Activated effector memory CD4-positive, alpha-beta T cell treated with anti-CD3 and anti-CD28 coated beads, Interleukin-2, amount 50 U/mL, for 16 hours (primary cell): ENCODE results near the gene CAMKK2.
"Not testable (repeated sequence)": the region's sequence is repeated elsewhere in the genome, so short reads cannot be mapped to it uniquely, and the experiment has no call there.

ENCODE experiments used
- DNase-seq: peaks from one replicate; pipeline ENCODE4 v3.0.0-alpha.2; 2020

Gene CAMKK2

DNA sequence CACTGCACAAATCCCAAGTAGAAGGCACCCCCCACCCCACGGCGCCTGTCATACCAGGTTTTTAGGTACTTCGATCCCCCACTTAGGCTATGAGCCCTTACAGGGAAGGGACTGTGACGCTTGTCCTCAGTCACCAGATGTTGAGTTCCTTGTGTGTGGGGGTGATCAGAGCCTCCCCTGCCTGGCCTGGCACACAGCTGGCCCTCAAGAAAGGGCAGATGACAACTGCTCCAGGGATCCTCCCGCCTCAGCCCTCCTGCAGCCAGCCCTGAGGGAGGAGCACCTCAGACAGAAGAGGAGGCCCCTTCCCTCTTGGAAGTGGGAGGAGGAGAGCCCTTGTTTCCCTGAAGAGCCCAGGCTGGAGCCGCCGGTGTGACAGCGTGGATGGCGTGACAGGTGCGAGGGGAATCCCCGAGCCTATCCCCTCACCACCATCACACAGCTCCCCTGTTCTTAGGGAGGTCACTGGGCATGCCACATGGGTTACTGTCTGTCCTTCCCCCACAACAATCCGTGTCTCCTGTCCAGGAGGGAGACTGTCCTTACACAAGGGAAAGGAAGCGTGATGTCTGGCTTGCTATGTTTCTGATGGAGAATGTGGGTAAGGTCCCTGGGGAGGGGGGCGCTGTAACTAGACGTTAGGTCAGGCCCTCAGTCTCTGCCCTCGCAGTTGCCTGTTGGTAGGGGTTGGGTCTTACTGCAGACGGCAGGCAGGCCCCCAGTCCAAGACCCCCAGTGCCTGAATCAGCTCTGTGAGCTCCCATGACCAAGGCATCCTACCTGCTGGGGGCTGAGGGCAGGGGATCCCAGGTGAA, 55.1 kb downstream of the CAMKK2 start:
- DNase-seq = no peak

DNA sequence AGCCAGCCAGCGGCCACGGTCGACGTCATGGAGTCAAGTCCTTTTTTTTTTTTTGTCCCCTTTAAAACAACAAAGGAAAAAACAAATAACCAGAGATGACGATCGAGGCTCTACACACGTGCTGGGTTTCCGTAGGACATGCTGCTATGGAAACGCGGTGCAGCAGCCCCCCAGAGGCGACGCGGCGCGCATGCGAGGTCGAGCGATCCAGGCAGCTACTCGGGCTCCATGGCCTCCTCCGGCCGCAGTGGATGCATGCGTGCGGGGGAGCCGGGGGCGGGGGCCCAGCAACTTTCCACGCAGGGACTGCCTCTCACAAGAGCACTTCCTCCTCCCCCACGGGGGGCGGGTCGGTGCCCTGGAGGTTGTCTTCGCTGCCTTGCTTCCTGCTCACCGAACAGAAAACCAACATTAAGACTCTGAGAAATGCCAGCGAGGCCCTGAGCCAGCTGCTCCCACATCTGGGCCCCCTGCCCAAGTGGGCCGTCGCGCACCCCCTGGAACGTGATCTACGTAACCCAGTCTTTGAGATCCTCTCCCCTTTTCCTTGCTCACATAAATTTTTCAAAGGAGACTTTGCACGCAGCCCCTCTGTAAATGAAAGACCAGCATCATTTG, 55.9 kb downstream of the CAMKK2 start:
- DNase-seq = peak; percentile 96

DNA sequence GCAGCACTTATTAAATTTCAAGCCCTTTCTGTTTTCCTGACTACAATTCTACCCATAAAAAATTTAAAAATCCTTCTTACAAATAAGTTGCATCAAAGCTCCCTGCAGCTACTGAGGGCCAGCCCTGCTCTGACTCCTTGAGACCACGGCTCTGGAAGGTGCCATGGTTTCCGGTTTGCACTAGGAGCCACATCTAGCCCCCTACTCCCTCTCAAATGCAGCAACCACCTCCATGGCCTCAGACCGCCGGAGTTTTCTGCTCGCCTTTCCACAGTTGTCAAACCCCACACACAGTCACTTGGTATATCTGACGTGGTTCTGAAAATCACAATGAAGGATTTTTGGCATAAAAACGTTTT, 56.5 kb downstream of the CAMKK2 start:
- DNase-seq = no peak

DNA sequence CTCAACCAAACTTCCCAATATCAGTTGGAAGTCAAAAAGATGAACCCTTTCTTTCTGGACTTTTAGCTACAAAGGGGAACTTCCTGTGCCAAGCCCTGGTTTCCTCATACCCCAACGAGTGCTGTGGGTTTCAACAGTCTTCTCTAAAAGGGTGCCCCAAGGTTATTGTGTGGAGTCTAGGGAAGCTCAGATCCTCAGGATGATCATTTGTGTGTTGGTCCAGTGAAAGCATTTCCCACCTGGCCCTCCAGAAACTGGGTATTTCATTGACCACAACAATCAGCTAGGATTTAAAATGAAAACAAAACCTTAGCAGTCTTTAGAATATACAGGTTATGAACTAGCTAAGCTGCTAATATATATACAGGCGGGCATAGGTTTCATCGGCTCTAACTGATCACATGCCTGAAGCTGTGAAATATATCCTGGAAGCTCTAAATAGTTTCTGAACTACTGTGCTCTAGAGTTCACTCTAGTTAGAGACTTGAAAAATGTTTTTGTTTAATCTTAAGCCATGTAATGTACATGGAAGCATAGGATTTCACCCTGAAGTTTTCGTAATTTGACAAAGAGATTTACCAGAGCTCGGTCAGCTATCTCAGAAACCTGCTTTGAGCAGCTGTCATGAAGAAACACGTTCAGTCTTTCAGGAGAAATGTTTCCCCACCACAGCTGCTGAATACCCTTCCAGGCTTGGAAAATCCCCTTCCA, 57.0 kb downstream of the CAMKK2 start:
- DNase-seq = no peak

DNA sequence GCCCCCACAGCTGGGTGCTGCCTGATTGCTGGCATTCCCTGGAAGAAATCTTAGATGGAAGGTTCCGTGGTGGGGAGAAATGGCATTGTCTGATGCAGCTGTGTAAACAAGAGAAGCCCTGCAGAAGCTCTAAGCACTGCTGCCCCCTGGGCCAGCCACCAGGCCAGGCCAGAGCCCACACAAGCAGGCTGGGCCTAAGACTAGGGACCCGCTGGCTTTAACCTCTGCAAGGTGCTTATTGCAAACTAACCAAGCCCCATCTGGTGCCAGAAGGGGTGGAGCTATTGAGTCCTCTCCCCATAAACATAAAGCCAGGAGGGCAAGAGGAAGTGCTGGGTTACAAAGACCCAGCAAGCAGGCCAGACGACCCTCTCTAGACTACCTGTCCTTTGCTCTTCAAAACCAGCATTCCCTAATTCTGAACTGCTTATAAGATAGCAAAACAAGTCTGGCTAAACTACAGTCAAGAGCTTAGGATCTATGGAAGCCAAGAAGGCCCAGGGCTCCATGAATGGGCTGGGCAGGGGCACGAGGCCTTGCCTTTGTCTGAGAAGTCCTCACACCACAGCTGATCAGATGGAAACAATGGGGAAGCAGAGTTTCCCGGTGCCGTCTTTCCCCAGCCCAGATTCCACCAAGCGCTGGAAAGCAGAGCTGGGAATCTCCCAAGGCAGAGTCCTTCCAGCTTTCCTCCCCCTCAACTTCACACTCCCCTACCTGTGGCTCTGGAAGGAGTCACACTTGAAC, 57.7 kb downstream of the CAMKK2 start:
- DNase-seq = no peak

DNA sequence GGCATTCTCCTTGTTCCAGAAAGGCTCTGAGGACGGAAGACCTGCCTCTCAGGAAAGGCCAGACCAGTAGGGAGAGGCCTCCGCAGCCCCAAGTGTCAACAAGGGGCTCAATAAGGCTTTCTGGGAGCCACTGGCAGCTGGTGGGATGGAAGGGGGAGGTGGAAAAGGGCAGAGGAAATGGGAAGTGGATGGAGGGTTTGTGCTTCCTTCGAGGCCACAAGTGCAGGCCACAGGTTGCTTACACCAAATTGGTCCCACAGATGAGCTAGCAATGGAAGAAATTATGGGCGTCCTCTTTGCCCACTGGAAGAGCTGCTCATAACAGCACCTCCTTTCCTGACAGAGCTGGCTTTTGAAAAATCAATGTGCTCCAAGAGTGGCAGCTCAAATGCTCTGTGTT, 58.4 kb downstream of the CAMKK2 start:
- DNase-seq = no peak

DNA sequence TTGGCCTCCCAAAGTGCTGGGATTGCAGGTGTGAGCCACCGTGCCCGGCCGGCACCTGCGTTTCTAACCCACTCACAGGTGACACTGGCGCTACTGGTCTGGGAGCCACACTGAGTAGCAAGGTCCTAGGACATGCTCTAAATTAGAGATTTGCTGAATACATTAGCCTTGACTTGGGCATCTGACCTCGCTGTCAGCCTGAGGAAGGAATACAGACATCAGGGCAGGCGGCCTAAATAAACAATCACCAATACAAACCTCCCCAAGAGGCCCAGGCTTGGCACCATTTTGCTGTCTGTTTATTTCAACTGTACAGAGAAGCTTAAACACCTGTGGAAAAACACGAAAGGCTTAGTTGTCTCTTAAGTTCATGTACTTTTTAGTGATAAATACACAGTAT, 59.1 kb downstream of the CAMKK2 start:
- DNase-seq = no peak

DNA sequence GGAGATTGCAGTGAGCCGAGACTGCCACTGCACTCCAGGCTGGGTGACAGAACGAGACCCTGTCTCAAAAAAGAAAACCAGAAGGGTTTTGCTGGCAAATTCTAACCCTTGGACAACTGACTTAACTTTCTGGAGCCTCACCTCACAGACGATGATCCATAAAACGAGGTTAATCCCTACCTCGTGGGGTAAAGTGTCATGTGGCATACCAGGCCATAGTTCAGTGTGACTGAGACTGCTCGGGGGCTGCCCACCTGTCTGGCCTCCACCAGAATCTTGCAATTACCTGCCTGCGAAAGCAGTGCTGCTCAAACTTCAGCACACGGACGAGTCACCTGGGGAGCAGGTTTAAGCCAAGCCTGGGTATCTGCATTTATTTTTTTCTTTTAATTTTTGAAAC, 59.7 kb downstream of the CAMKK2 start:
- DNase-seq = no peak

DNA sequence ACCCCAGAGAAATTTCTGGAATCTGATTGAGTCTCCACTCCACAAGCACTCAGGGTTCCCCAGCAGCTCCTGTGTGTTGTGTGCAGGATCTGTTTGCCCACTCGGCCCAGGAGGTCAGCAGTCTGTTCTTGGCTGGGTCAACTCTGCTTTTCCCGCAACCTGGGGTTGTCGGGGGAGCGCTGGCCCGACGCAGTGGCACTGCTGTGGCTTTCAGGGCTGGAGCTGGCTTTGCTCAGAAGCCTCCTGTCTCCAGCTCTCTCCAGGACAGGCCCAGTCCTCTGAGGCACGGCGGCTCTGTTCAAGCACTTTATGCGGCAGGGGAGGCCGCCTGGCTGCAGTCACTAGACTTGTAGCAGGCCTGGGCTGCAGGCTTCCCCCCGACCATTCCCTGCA, 62.9 kb downstream of the CAMKK2 start:
- no peak for DNase-seq

DNA sequence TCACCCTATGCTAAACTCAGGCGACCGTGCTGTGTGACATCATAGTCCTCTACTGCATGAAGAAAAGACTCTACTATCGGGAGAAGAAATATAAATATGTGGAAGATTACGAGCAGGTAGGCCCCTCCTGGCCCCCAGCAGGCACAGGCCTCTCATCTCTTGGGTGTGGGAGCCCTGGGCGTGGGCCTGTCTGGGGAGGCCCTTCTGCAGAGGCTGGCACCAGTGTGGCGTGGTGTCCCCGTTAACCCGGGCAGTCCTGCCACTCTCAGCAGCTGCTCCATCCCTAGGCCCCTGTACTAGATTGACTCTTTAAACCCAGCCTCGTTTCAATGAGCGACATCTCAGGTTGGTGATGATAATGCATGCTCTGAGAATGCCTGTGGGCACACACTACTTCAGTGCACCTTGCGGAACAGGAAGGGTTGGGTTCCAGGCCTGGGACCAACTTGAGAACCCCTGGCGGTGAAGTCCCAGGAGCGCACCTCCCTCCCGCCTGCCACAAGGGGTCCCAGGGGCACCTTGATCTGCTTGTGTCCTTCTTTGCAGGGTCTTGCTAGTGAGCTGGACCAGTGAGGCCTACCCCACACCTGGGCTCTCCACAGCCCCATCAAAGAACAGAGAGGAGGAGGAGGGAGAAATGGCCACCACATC, 63.4 kb downstream of the CAMKK2 start:
- DNase-seq = no peak

DNA sequence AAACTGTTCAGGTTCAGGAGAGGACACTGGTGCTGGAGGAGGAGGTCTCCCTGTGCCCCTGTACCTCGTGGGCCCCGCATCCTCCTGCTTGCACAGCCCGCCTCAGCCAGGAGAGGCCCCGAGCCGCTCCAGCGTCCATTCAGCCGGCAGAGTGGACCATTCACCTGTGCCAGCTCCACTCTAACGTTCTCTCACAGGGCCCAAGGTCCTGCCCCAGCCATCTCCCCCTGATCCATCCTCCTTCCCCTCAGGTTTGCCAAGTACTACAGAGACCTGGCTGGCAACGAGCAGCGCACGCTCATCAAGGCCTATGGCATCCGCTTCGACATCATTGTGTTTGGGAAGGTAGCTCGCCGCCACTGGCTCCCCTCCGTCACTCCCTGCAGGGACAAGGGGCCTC, 64.3 kb downstream of the CAMKK2 start:
- no peak for DNase-seq

DNA sequence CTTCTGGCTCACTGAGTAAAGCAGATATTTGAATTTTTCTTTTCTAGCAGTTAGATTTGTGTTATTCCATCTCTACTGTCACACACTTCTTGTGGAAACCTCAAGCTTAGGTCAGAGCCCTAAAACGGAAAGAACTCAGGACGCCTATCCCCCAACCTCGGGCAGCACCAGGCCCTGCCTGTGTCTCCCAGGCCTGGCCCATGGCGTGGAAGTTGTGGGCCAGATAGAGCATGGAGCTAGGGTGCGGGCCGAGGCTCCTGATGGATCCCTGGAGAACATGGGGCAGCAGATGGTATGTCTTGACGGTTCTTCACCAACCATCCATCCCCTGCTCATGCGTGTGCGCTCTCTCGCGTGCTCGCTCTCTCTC, 66.0 kb downstream of the CAMKK2 start:
- no peak for DNase-seq

DNA sequence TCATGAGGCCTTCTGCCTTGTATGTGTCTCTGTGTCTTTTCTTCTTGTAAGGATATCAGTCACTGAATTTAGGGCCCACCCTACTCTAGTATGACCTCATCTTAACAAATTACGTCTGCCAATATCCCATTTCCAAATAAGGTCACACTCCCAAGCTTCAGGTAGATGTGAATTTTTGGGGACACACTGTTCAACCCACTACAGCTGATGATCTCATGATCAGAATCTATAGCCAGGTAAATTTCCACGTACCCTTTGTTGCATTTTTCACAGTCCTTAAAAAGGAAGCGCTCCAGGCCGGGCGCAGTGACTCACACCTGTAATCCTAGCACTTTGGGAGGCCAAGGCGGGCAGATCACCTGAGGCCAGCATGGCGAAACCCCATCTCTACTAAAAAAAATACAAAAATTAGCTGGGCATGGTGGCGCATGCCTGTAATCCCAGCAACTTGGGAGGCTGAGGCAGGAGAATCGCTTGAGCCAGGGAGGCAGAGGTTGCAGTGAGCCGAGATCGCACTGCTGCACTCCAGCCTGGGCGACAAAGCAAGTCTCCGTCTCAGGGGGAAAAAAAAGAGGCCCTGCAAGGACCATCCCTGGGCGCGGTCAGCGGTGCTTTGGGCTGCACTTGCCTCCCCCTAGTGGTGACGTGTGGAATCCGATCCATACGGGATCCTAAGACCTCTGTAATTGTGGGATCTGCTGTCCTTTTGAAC, 66.5 kb downstream of the CAMKK2 start:
- DNase-seq = peak; percentile 85

DNA sequence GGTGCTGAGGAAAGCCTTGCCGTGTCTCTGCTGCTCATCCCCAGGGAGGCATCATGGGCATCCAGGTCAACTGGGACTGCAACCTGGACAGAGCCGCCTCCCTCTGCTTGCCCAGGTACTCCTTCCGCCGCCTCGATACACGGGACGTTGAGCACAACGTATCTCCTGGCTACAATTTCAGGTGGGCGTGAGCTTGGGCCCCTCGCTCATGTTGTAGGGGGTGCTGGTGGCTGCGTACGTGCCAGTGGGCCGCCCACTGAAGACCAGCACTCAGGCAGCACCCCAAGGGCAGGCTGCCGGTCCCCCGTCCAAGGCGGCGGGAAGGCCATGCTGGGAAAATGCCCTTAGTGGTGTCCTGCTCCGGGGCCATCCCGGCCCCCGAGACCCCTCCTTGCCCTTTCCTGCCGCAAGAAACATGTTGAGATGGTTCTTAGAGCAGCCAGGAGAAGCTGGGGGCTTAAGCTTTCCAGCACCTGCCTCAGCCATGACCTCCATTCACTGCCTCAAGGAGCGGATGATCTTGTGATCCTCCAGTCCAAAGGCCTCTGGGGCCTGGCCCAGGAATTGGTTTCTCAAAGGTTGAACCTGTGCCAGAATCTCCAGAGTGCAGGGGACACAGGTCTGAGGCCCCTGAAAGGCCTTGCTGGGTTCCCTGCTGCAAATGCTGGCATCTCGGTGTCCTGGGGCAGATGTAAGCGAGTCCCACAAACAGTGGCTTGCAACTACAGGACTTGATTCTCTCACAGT, 67.4 kb downstream of the CAMKK2 start:
- DNase-seq = no peak

DNA sequence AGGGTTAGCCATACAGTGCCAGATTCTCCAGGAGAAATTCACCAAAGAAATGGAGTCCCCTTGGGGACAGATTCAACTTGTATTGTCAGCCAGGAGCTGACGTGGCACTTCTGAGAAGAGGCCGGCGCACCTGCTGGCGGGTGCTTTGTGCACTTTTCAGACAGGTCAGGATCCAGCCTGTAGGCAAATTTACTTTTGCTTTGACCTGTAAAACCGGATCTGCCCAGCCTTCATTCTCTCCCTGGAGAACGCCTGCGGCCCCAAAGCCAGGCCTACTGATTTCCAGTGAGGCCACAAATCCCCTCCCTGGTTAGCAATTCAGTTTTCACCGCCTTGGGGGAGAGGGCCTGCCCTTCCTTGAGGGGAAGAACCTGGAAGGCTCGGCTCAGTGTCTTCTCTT, 69.2 kb downstream of the CAMKK2 start:
- no peak for DNase-seq

DNA sequence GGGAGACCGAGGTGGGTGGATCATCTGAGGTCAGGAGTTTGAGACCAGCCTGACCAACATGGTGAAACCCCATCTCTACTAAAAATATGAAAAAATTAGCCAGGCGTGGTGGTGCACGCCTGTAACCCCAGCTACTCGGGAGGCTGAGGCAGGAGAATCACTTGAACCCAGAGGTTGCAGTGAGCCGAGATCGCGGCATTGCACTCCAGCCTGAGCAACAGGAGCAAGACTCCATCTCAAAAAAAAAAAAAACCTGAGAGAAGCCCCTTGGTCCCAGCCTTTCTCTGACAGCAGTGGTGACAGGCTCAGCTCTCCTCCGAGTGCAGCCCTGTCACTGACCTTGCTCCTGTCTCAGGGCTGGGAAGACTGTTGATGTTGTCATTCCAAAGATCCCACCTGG, 69.6 kb downstream of the CAMKK2 start:
- not testable (repeated sequence) for DNase-seq

DNA sequence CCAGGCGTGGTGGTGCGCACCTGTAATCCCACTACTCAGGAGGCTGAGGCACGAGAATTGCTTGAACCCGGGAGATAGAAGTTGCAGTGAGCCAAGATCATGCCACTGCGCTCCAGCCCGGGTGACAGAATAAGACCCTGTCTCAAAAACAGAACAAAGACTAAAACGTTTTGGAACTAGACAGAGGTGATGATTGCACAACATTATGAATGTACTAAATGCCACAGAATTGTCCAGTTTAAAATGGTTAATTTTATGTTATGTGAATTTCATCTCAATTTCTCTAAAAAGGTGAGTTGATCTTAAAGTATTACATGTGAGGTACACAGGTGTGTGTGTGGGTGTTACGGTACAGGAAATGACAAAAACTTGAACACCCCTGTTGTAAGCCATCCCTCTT, 70.1 kb downstream of the CAMKK2 start:
- no peak for DNase-seq

DNA sequence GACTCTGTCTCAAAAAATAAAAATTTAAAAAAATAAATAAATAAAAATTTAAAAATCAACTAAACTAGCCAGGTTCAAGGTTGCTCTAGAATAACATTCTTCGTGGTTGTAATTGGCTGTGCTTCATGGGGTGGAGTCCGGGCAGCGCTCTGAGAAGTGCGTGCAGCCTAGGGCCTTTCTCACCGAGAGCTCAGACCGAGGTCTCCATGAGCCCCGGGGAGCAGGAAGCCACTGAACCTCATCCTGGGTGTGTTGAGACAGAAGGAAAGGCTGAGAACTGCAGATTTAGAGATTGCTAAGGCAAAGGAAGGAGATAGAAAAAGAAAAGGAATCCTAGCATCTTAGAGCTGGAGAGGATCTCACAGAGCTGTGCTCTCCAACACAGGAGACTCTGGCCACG, 71.9 kb downstream of the CAMKK2 start:
- peak; percentile 76 for DNase-seq

DNA sequence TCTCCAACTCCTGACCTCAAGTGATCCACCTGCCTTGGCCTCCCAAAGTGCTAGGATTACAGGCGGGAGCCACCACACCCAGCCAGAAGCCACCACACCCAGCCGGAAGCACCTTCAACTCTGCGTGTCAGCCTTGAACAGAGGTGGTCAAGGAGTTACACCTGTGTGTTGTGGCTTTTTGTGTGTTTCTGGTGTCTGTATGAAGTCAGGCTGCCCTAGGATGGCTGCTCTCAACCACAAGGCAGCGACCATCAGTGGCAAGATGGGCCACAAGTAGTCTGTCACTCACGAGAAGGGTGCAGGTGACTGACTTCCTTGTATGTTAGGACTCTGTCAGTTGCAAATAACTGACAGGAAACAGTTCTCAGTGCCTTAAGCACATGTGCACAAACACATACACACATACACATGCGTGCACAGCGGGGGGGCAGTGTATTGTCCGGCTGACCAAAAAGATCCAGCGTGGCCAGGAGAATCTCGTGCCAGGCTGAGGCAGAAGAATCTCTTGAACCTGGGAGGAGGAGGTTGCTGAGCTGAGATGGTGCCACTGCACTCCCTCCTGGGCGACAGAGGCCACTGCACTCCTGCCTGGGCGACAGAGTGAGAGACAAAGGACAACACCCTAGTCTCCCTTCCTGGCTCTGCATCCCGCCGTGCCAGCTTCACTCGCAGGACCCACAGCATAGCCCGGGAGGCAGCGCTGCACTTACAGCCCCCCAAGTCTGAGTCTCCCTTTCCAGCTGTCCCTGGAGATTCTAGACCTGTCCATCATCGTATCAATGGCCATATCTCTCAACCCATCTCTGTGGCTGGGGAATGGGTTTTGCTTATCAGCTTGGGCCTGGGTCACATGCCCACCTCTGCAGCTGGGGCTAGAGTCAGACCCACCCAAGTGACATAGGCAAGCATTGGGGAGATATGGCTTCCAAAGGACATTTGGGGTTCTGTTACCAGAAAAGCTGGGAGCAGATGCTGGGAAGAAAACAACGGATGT, 72.9 kb downstream of the CAMKK2 start:
- peak; percentile 82 for DNase-seq

DNA sequence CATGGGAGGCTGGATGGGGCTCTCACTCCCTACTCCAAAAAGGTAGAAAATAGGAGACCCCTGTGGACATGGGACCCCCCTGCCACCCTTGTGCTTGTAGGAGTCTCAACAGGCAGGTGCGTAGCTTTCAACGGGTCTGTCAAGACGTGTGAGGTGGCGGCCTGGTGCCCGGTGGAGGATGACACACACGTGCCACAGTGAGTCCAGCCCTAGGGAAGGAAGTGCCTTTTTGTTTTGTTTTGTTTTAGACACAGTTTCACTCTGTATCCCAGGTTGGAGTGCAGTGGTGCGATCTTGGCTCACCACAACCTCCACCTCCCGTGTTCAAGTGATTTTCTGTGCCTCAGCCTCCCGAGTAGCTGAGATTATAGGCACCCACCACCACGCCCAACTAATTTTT, 73.7 kb downstream of the CAMKK2 start:
- DNase-seq = no peak
